ENCODE results near the gene TMEM250. TPM values are rescaled to one million over a fixed set of nuclear protein-coding genes. Genes with fewer than 3 reads are reported as not detected.

TMEM250 gene
- total RNA-seq, 4 donors from 2014 or later = 23.8 to 31.1 (median 28.4) TPM

GRCh38 chr9:136092741-136093140 lies 25.9 kb downstream of the TMEM250 start:
- no peak for DNase-seq (ENCODE audit: low spot score)
- TF ChIP-seq, protein P1, sequence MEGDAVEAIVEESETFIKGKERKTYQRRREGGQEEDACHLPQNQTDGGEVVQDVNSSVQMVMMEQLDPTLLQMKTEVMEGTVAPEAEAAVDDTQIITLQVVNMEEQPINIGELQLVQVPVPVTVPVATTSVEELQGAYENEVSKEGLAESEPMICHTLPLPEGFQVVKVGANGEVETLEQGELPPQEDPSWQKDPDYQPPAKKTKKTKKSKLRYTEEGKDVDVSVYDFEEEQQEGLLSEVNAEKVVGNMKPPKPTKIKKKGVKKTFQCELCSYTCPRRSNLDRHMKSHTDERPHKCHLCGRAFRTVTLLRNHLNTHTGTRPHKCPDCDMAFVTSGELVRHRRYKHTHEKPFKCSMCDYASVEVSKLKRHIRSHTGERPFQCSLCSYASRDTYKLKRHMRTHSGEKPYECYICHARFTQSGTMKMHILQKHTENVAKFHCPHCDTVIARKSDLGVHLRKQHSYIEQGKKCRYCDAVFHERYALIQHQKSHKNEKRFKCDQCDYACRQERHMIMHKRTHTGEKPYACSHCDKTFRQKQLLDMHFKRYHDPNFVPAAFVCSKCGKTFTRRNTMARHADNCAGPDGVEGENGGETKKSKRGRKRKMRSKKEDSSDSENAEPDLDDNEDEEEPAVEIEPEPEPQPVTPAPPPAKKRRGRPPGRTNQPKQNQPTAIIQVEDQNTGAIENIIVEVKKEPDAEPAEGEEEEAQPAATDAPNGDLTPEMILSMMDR (IDR thresholded peaks at IDR 0.05) = no peak

DNA sequence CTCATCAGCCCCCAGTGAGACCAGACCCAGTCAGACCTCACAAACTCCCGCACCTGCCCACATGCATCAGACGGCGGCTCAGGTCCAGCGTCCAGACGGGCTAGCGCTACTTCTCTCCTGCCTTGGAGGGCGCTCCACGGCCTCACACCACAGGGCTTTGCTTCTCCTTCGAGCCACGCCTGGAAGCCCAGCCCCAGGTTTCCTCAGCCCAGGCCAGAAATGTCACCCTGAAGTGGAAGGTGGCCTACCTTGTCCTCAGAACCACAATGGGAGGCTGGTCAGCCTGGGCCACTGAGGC lies 26.4 kb downstream of the TMEM250 start:
- ATAC-seq (ENCODE audit: low FRiP score) = no peak
- DNase-seq (ENCODE audit: low spot score) = no peak
- TF ChIP-seq, protein P1 (IDR thresholded peaks at IDR 0.05) = no peak

More at GRCh38 chr9:136092741-136093140, 25.9 kb downstream of the TMEM250 start:
- no peak for ATAC-seq (ENCODE audit: low FRiP score)

DNA sequence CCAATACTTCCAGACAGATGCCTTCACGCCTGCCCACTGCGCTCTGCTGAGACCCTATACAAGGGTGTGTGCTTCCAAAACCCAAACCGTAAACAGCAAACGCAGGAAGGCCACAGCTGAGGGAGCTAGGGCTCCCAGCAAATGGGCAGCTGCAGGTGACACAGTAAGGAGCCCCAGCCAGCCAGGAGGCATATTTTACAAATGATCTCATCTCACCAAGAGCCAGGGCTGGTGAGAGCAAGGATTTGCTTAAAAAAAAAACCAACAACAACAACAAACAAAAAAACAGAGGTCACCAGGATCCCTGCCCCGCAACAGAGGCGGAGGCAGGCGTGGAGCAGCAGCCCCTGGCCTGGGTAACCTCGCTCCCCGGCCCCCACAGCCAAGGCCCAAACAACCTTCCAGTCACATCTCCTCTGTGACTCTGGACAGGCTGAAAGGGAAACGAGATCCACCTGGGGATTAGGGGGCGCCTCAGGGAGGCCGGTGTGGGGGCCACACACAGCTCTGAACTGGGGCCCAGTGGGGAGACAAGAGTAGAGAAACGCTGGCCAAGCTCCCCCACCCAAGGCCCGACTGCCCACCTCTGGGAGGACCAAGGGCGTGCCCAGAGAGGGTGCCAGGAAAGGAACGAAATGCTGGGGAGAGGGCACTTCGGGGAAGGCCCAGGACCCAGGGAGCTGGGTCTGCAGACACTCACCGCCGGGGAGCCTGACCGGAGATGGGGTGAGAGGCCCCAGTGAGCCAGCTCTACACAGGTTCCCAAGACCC lies 26.9 kb downstream of the TMEM250 start:
- TF ChIP-seq, protein P1 (IDR thresholded peaks at IDR 0.05) = no peak
- no peak for ATAC-seq (ENCODE audit: low FRiP score)
- no peak for DNase-seq (ENCODE audit: low spot score)

DNA sequence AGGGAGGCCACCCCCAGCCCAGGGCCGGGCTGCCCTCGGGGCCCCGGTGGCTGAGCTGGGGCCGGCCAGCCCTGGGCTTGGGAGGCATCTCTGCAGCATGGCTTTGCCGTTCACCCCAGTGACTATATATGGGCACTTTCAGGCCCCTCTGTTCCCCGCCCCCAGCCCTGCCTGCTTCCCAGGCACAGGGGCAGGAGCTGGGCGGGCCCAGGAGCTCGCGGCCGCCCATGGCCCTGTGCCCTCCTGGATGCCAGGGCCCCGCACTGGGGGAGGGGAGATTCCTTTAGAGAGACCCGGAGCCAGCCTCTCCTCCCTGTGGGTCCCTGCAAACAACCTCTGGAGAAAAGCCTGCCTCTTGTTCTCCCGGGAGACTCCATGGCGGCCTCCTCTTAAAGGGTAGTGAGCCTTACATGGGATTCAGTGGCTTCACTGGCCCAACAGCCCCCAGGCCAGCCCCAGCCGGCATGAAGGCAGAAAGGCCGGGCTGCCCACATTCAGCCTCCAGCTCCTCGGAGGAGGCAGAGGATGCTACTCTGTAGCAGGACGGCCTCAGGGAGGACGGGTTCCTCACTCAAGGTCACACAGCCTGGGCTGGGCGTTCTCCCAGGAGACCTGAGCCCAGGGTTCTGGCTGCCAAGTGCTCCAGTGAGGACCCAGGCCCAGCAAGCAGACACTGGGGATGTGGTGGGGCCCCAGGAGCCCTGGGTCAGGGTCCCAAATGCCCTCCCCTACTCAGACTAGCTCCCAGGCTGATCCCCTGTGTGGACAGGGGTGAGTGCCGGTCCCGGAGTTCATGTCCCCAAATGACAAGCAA lies 27.7 kb downstream of the TMEM250 start:
- ATAC-seq (ENCODE audit: low FRiP score) (no peak), DNase-seq (ENCODE audit: low spot score) (no peak)
- TF ChIP-seq, protein P1 (IDR thresholded peaks at IDR 0.05) = no peak

- no peak for DNase-seq (ENCODE audit: low spot score)
- TF ChIP-seq, protein P1 (IDR thresholded peaks at IDR 0.05) = no peak
Observed at GRCh38 chr9:136090056-136090735, 28.5 kb downstream of the TMEM250 start.

GRCh38 chr9:136089697-136090045 lies 29.0 kb downstream of the TMEM250 start:
- no peak for DNase-seq (ENCODE audit: low spot score)
- TF ChIP-seq, protein P1 (IDR thresholded peaks at IDR 0.05) = no peak
- no peak for ATAC-seq (ENCODE audit: low FRiP score)

More at GRCh38 chr9:136090056-136090735, 28.5 kb downstream of the TMEM250 start:
- no peak for ATAC-seq (ENCODE audit: low FRiP score)

All from omental fat pad (tissue), 4 donors.